HepG2 (cell line): ENCODE data around the gene SSNA1. TPM values are rescaled to one million over a fixed set of nuclear protein-coding genes. Genes with fewer than 3 reads are reported as not detected.
A peak's percentile ranks its signal among the peaks of the same experiment; 100 is the strongest.

Experiments used
- CBX5 ChIP-seq: sonication (generic); formaldehyde crosslinking; IDR thresholded peaks from 2 replicates; pipeline ENCODE4 v1.4.0; 2020; ENCODE audit warnings: missing genetic modification reagents, borderline replicate concordance
- ETV5 ChIP-seq: IDR thresholded peaks from 2 replicates; pipeline ENCODE4 v1.6.1; 2018; ENCODE audit warnings: missing biosample characterization, missing genetic modification reagents, inconsistent platforms, borderline replicate concordance
- FOXP1 ChIP-seq, 2 experiments: fragments of 450-650 bp in 1 of 2; IDR thresholded peaks; 2 replicates each; pipeline ENCODE4 v1.6.1; 2017 to 2018; ENCODE audit warnings: antibody characterized with exemption in 1 of 2
- MED13 ChIP-seq: sonication (generic); formaldehyde crosslinking; IDR thresholded peaks from 2 replicates; pipeline ENCODE4 v1.5.0; 2020; ENCODE audit warnings: missing genetic modification reagents
- NFE2L1 ChIP-seq: sonication (generic); formaldehyde crosslinking; IDR thresholded peaks from 2 replicates; pipeline ENCODE4 v1.4.0; 2020; ENCODE audit warnings: missing genetic modification reagents, mild to moderate bottlenecking, borderline replicate concordance
- NFYB ChIP-seq: sonication (generic); formaldehyde crosslinking; IDR thresholded peaks from 2 replicates; pipeline ENCODE4 v1.4.0; 2020; ENCODE audit warnings: missing genetic modification reagents
- POLR2AphosphoS5 ChIP-seq: IDR thresholded peaks from 2 replicates; pipeline ENCODE4 v1.6.1; 2012; ENCODE audit warnings: low read depth, low read length
- SMAD3 ChIP-seq: sonication (generic); formaldehyde crosslinking; IDR thresholded peaks from 2 replicates; pipeline ENCODE4 v1.4.0; 2020; ENCODE audit warnings: missing genetic modification reagents
- TBL1XR1 ChIP-seq: fragments of 150-350 bp; IDR thresholded peaks from 2 replicates; pipeline ENCODE4 v1.6.1; 2014; ENCODE audit warnings: borderline replicate concordance, low read length; ENCODE audit not compliant: partially characterized antibody
- ZBTB8A ChIP-seq: sonication (generic); formaldehyde crosslinking; IDR thresholded peaks from 2 replicates; pipeline ENCODE4 v1.4.0; 2020; ENCODE audit warnings: mild to moderate bottlenecking, low read depth, missing genetic modification reagents, borderline replicate concordance
- ZFY ChIP-seq: sonication (generic); formaldehyde crosslinking; IDR thresholded peaks from 2 replicates; pipeline ENCODE4 v1.4.0; 2020; ENCODE audit warnings: missing genetic modification reagents
- ZNF143 ChIP-seq: sonication (generic); formaldehyde crosslinking; IDR thresholded peaks from 2 replicates; pipeline ENCODE4 v1.4.0; 2020; ENCODE audit warnings: missing genetic modification reagents
- ZNF550 ChIP-seq: sonication (generic); formaldehyde crosslinking; IDR thresholded peaks from 2 replicates; pipeline ENCODE4 v1.4.0; 2020; ENCODE audit warnings: mild to moderate bottlenecking, missing genetic modification reagents, borderline replicate concordance
- ZNF572 ChIP-seq: sonication (generic); formaldehyde crosslinking; IDR thresholded peaks from 2 replicates; pipeline ENCODE4 v1.5.1; 2020; ENCODE audit warnings: mild to moderate bottlenecking, missing genetic modification reagents
- ZNF670 ChIP-seq: sonication (generic); formaldehyde crosslinking; IDR thresholded peaks from 2 replicates; pipeline ENCODE4 v1.8.0; 2022; ENCODE audit warnings: mild to moderate bottlenecking, missing genetic modification reagents, borderline replicate concordance
- polyA plus RNA-seq, 8 experiments: library from polyadenylated mRNA; depleted of rRNA in 3 of 8; stranded (reverse) in 7 of 8; unstranded in 1 of 8; fragments of >200 nt; fragmentation: Illumina TruSeq in 4 of 8; extraction: Trizol in 4 of 8; gene quantifications; 2 replicates each; pipeline versions ENCODE4 v1.2.1 to v1.2.3, GENCODE V29; 2011 to 2016; ENCODE audit warnings: low read depth in 4 of 8, missing spikeins in 1 of 8, mixed read lengths in 1 of 8; ENCODE audit not compliant: insufficient read depth in 1 of 8
- total RNA-seq, 5 experiments: library from RNA; depleted of rRNA; stranded (reverse); fragments of >200 nt; fragmentation: Illumina TruSeq; extraction: Trizol; gene quantifications; 2 replicates each; pipeline ENCODE4 v1.2.3, GENCODE V29; 2016; ENCODE audit warnings: low read depth in 1 of 5
- TF ChIP-seq, protein P1 (sequence below): IDR thresholded peaks from 2 replicates; pipeline ENCODE4 v1.6.1; 2018; ENCODE audit warnings: missing genetic modification reagents, mild to moderate bottlenecking, missing compliant biosample characterization
- TF ChIP-seq, protein P2 (sequence below): sonication (generic); formaldehyde crosslinking; IDR thresholded peaks from 2 replicates; pipeline ENCODE4 v1.4.0; 2020; ENCODE audit warnings: mild to moderate bottlenecking, missing genetic modification reagents
- TF ChIP-seq, protein P3 (sequence below): sonication (generic); formaldehyde crosslinking; IDR thresholded peaks from 2 replicates; pipeline ENCODE4 v1.5.1; 2020; ENCODE audit warnings: missing genetic modification reagents, mild to moderate bottlenecking, borderline replicate concordance
- TF ChIP-seq, protein P4 (sequence below): IDR thresholded peaks from 2 replicates; pipeline ENCODE4 v1.6.1; 2016; ENCODE audit warnings: mild to moderate bottlenecking

SSNA1 gene
- total and polyA plus RNA-seq, 2 of the 13 experiments (the other 11 are each of a cell fraction or from before 2014, with no cell fraction given): 35.9 to 49.4 TPM

DNA sequence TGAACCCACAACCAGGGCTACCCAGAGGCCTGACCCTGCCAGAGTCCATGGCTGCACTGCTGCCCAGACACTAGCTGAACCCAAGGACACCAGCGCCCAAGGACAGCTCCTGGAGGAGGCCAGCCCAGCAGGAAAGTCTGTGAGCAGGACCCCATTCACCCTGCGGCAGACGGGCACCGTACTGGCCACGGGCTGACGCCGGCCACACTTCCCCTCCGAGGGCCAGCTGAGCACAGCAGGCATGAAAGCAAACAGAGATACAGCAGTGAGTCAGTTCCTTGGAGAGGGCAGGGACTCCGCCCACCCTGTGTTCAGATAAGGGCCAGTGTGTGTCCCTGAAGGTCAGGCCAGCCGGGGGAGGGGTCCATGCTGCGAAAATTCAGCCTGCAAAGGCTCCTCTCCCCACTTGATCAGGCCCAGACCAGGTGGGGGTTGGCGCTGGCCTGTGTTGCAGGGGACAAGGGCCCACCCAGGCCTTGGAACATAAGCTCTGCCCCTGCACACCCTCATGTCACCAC is 30.3 kb downstream of the SSNA1 start (continued):
- no peak for TF ChIP-seq ZFY (CRISPR knock-in tag)
- TF ChIP-seq TBL1XR1: no peak
- TF ChIP-seq, protein P1, sequence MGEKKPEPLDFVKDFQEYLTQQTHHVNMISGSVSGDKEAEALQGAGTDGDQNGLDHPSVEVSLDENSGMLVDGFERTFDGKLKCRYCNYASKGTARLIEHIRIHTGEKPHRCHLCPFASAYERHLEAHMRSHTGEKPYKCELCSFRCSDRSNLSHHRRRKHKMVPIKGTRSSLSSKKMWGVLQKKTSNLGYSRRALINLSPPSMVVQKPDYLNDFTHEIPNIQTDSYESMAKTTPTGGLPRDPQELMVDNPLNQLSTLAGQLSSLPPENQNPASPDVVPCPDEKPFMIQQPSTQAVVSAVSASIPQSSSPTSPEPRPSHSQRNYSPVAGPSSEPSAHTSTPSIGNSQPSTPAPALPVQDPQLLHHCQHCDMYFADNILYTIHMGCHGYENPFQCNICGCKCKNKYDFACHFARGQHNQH (CRISPR knock-in tag): peak; percentile 54; the same call in 1 of the 2 replicates
- TF ChIP-seq, protein P2, sequence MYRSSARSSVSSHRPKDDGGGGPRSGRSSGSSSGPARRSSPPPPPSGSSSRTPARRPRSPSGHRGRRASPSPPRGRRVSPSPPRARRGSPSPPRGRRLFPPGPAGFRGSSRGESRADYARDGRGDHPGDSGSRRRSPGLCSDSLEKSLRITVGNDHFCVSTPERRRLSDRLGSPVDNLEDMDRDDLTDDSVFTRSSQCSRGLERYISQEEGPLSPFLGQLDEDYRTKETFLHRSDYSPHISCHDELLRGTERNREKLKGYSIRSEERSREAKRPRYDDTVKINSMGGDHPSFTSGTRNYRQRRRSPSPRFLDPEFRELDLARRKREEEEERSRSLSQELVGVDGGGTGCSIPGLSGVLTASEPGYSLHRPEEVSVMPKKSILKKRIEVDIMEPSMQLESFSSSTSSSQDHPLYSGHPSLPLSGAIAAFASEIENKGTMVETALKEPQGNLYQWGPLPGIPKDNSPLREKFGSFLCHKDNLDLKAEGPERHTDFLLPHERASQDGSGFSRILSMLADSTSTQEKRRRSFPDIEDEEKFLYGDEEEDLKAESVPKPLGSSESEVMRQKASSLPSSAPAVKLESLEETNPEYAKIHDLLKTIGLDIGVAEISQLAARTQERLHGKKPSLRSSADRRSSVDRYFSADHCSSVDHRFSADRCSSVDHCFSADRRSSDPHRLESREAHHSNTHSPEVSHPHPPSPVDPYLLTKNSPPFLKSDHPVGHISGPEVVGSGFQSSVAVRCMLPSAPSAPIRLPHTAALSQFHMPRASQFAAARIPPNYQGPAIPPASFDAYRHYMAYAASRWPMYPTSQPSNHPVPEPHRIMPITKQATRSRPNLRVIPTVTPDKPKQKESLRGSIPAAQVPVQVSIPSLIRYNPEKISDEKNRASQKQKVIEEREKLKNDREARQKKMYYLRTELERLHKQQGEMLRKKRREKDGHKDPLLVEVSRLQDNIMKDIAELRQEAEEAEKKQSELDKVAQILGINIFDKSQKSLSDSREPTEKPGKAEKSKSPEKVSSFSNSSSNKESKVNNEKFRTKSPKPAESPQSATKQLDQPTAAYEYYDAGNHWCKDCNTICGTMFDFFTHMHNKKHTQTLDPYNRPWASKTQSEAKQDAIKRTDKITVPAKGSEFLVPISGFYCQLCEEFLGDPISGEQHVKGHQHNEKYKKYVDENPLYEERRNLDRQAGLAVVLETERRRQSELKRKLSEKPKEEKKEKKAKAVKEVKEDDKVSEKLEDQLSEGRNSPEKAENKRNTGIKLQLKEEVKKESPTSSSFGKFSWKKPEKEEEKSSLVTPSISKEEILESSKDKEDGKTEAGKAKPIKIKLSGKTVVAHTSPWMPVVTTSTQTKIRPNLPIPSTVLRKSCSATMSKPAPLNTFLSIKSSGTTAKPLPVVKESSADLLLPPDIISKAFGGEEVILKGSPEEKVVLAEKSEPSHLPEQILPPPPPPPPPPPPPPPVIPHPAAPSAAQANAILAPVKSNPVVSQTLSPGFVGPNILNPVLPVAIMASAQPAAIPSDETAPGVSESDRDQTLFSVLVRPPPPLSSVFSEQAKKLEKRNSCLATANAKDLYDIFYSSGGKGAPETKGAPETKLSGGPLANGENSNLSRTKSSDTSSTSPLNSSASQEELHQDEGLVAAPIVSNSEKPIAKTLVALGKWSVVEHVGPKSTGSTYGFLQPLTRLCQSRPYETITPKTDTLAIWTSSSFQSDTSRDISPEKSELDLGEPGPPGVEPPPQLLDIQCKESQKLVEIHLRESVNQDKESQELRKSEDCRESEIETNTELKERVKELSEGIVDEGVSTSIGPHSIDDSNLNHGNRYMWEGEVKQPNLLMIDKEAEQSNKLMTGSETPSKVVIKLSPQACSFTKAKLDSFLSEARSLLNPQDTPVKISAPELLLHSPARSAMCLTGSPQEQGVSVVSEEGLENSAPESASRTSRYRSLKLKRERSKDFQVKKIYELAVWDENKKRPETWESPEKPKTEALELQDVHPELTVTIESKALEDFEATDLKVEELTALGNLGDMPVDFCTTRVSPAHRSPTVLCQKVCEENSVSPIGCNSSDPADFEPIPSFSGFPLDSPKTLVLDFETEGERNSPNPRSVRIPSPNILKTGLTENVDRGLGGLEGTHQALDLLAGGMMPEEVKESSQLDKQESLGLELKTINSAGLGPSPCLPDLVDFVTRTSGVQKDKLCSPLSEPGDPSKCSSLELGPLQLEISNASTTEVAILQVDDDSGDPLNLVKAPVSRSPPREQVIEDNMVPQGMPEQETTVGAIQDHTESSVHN: no peak
- no peak for TF ChIP-seq ZNF572 (CRISPR knock-in tag)
- no peak for TF ChIP-seq NFE2L1 (CRISPR knock-in tag)
- TF ChIP-seq MED13 (CRISPR knock-in tag): no peak
- TF ChIP-seq NFYB: no peak
- no peak for TF ChIP-seq ZNF670 (CRISPR knock-in tag)
- peak; percentile 55 for TF ChIP-seq POLR2AphosphoS5
- TF ChIP-seq ZBTB8A (CRISPR knock-in tag): no peak
- 0 out of 2 replicates have a peak, but pooled peaks have one; percentile 47 for TF ChIP-seq ZNF143
- peak; percentile 84 for TF ChIP-seq ETV5 (CRISPR knock-in tag)
- TF ChIP-seq, protein P3, sequence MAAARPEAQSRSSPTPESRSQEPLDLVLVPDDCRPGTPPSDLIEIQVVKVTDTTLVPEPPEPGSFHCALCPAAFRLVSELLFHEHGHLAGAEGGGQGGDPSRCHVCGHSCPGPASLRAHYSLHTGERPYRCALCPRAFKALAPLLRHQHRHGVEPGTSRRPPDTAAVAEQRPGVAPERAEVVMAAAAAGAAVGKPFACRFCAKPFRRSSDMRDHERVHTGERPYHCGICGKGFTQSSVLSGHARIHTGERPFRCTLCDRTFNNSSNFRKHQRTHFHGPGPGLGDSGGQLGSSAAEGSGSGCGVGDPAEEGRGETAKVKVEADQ (CRISPR knock-in tag): no peak
- TF ChIP-seq SMAD3 (CRISPR knock-in tag): 0 out of 2 replicates have a peak, but pooled peaks have one; percentile 36
- TF ChIP-seq FOXP1 (IDR thresholded peaks at IDR 0.05): no peak
- no peak for TF ChIP-seq FOXP1 (CRISPR knock-in tag; IDR thresholded peaks at IDR 0.05)
- no peak for TF ChIP-seq CBX5 (CRISPR knock-in tag)
- TF ChIP-seq, protein P4, sequence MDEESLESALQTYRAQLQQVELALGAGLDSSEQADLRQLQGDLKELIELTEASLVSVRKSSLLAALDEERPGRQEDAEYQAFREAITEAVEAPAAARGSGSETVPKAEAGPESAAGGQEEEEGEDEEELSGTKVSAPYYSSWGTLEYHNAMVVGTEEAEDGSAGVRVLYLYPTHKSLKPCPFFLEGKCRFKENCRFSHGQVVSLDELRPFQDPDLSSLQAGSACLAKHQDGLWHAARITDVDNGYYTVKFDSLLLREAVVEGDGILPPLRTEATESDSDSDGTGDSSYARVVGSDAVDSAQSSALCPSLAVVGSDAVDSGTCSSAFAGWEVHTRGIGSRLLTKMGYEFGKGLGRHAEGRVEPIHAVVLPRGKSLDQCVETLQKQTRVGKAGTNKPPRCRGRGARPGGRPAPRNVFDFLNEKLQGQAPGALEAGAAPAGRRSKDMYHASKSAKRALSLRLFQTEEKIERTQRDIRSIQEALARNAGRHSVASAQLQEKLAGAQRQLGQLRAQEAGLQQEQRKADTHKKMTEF (CRISPR knock-in tag): 0 out of 2 replicates have a peak, but pooled peaks have one; percentile 33
- TF ChIP-seq ZNF550 (CRISPR knock-in tag): no peak
